ENCODE results near the gene DLG2. TPM values are rescaled to one million over a fixed set of nuclear protein-coding genes. Genes with fewer than 3 reads are reported as not detected.

DLG2 gene
- total RNA-seq, 1 donor from 2014 or later = 14.4 TPM

DNA sequence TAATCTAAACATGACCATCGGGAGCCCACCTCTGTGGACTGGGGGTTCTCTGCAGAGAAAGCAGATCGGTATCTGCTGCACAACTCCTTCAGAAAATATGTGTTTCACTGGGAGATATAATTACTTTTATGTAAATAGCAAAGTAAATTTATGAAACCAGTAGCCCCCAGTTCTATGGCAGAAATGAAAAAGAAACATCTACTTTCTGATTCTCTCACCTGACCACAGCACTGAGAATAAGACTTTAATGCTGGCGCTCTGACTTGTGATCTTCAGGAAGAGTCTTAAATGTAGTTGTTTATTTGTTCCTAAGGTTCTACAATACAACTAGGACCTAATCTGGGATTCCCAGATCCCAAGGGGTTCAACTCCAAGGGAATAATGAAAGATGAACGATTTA is 518.0 kb downstream of the DLG2 start:
- DNase-seq = no peak

DNA sequence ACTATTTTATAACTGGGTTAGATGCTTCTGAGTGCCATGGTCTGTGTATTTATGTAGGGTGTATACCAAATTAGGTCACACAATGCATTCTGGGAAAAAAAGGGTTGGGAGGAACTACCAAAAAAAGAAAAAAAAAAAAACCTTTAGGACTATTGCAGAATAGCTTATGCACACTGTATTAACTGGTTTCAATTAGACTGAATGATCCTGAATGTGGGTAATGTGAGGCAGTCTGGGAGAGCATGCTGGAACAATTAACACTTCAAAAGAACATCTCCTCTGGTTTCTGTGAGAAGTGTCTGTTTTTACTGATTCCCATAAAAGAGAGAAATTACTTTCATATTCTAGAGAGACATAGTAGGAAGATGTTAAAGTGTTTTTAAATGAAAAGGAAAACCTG is 521.3 kb downstream of the DLG2 start:
- DNase-seq = peak; percentile 20

DNA sequence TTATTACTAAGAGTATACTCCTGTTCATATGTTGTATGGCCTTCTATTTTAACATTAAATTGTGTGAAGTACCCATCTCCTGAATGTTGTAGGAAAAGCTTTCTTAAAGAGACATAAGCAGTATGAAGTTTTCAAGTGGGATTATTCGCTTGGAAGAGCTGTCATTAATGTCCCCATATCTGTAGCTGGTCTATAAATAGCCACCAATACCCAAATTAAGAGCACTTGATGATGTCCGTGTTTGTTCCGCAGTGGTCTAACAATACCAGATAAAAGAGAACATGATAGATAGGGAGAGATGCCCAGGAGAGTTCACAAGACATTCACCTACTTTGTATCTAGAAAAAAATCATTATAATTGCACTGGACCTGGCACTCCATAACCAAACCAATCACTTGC is 527.6 kb downstream of the DLG2 start:
- DNase-seq = no peak

DNA sequence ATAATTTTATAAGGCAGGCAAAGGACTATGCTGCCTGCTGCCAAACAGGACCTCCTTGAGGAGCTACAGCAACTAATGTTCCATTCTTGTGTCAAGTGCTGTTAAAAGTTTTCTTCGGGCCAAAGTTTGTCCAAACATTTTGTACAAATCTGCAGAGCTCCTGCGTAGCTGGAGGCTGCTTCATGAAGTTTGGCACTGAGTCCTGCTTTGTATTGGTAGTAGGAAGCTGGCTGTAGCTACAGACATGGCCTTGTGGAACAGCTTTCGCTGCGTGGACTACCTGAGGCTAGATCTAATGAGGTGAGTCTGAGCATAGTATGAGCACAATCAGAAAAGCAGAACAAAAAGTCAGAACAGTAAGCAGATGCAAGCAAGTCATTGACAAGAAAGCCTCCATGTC is 528.1 kb downstream of the DLG2 start:
- peak; percentile 2 for DNase-seq

DNA sequence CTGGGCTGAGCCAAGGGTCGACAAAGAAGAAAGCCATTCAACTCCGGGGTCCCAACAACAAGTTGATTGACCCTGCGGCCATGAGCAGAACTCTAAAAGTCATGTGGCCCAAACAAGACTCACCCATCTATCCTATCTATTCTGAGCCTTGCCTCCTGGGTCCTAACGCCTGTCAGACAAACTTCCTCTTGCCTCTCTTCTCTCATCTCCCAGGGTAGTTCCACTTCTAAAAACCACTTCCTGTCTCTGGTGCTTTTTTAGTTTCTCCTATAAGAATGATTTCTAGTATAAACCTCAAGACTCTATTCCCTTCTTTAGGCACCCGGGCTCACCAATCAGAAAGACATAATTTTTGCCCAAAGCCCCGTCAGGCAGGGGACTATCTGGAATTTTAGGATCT is 530.2 kb downstream of the DLG2 start:
- DNase-seq = no peak

DNA sequence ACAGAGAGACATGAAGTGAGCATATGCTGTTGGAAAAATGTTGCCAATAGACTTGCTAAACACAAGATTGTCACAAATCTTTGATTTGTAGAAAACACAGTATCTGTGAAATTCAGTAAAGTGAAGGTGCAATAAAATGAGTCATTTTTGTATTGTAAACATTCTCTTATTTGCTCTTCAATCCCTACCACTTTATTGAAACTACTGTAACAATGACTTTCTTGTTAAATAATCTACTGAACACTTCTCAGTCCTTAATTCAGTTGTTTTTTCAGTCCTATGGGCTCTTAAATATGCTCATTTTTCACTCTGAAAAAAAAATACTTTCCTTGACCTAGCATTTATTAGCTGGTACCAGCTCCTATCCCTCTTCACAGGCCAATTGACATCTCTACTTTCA is 531.9 kb downstream of the DLG2 start:
- no peak for DNase-seq

DNA sequence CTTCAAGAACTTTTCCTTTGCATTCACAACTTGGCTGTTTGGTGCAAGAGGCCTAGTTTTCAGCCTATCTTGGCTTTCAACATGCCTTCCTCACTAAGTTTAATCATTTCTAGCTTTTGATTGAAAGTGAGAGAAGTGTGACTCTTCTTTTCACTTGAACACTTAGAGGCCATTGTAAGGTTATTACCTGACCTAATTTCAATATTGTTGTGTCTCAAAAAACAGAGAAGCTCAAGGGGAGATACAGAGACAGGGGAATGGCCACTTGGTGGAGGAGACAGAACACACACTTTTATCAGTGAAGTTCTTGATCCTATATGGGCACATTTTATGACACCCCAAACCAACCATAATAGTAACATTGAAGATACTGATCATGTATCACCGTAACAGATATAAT is 532.3 kb downstream of the DLG2 start:
- no peak for DNase-seq

DNA sequence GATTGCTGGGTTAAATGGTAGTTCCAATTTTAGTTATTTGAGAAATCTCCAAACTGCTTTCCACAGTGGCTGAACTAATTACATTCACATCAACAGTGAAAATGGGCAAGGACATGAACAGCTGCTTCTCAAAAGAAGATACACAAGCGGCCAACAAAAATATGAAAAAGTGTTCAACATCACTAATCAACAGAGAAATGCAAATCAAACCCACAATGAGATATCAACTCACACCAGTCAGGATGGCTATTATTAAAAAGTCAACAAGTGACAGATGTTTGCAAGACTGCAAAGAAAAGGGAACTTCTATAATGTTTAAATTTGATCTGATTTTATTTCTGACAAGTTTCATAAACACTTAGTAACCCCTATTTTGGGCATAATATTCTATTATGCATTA is 537.5 kb downstream of the DLG2 start:
- no peak for DNase-seq

DNA sequence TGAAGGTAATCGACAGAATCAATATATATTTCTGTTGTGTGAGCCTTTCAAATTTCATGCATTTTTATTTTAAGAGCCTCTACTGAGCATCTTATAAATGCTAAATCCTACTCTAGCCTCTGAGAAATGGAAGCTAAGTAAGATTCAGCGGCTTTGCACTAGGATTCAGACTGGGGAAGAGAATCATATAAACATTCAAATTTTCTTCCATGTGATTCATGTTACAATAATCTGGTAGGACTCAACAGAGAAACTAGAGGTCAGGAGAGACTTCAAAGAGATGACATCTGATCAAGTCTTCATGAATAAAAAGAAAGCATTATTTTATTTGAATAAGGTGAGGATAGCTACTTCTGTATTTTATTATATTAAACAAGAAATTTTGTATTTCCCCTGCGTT is 538.9 kb downstream of the DLG2 start:
- no peak for DNase-seq

DNA sequence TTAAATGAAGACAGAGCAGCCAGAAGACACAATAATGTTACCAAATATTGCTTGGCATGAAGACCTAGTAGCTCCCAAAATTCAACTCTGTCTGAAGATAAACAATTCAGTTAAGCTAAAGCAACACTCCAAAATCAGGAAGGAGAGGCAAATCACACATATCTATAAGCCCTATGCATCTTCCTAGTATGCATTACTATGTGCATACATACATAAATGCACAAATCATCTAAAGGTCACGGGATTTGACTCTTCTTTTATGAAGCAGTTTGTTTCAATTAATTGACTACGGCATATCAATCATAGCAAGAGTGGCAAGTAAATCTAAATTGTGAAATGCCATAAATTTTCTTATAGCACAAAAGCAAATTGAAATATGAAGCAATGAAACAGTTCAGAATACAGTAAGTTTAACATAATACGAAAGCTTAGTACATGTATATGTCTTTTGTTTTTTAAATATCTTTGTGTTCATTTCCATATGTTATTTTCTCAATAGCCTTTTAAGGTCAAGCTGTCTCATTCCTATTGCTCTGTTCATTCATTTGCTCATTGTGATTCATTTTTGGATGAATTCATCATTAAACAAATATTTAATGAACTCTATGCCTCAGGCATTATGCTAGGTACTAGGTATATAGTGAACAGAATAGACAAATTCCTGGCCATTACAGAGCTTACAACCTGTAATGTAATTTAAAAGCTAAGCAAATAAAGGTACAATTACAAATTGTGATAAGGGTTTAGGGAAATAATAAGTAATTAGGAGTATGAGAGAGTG is 540.5 kb downstream of the DLG2 start:
- no peak for DNase-seq

DNA sequence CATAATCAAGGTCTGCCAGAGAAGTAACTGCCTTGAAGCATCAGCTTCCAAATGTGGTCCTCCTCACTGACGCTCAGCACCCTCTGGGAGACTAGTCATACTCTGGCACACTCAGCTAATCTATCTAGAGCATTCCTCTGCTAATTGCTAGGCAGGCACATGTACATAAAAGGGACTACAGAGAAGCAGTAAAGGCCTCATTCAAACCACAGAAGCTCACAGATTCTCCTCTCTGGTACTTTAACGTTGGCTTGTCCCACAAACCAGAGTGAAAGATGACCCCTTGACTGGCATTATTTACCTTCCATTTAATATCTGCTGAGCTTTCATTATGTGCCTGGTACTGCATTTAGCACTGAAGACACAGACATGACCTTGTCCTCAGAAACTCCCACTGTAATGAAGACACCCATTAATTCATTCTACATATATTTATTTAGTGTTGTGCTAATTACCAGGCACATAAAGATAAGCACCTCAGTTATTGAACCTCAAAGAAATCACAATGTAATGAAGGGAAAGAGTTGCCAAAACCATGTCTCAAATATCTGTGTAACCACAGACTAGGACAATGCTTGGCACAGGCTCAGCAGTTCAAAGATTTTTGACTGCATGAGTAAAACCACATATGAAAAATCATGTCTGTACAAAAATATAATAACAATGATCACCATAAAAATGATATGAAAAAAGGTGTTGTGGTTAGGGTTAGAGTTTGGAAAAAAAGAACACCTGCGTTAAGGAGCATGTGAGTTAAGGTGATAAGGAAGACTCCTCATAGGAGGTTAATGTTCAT is 550.4 kb downstream of the DLG2 start:
- peak; percentile 9 for DNase-seq

DNA sequence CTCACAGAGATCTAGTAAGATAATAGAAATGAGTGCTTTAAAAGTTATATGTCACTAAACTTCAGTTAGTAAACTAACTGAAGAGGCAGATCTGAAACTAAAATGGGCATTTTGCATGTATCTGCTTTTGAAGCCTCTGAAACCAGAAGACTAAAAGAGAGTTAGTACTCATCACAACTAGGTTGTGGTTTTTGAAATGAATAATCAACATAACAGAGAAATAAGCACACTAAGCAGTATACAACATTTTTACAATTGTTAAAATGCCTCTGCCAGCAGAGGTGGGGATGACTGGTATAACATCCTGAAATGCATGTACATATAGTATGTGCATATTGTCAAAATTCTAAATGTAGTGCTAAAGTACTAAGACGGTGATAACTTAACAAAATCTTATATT is 564.5 kb downstream of the DLG2 start:
- no peak for DNase-seq

DNA sequence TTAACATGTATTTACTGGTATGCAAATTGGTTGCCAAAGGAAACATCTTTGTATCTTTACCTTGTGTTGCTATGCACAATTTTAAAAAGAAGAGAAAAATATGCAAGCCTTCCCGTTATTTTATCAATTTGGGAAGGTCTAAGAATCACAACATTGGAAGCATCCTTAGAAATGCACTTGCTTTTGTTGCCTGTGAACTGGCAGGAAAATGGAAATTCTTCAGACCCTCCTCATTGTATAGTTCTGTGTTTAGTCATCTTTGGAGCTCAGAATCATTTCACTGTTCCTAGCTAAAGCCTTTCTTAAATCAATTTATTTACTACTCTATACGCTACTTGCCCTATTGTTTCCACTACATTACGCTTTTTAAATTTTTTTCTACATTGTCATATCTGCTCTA is 574.5 kb downstream of the DLG2 start:
- DNase-seq = no peak

DNA sequence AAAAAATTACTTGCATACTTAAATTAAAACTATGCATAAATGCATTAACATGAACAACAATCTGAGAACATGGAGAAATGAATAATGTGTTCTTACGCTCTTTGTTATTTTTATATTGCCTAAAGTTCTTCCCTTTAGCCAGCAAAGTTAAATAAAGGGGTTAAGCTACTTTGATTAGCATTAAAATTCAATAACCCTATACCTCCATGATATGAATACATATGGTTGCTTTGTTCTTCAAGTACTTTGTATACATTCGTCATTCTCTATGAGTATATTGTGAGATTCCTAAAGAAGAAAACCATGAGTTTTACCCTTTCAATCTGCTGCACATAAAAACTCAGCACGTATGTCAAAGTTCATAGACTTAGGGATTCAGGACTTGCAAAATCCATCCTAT is 578.3 kb downstream of the DLG2 start:
- DNase-seq = no peak

DNA sequence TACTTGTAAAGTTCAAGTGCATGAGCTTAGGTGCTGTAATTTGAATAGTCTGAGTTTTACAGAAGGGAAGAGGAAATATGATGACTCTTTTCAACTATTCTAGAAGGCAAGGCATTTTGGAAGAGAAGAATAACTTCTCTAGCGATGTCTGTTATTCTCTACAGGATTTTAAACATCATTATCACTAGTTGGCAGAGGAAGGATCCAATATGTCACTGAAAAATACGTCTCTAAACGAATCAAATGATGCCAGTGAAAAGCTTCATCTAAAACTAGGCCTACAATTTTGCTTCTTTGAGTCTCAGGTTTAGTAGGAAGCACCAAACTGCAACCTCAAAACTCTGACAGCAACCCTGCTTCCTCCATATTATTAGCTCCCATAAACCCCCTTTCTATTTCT is 581.4 kb downstream of the DLG2 start:
- DNase-seq = no peak

DNA sequence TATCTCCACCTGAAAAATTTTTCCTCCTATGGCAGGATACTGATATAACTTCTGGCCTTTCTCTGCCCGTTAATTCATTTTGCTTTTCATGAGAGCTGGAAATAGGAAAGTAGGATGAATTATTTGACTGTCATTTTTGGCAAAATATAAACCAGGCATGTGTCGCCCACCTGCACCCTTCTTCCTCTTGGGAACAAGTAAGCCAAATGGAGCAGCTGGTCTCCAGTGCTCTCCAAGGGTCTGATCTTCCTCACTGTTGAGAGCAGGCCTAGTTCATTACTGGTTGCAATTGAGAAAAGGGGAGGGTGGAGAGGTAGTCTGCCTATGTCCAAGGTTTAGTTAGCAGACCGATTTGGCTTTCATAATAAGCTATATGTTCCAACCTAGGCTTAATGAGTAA is 582.2 kb downstream of the DLG2 start:
- DNase-seq = peak; percentile 12

DNA sequence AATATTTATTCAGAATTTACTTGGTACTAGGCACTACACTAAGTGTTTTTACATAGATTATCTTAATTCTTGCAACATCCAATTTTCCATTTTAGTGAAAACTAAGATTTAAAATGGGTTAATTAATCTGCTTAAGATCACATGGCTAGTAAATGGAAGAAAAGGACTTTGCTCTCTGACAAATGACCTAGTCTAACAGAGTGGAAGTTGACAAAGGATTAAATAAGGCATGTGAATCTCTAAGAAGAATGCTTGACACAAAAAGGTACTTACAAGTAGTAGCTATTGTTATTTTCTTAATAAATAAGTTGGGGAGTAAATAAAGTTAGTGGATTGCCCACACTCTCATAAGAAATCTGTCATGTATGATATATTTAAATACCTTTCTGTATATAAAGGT is 584.8 kb downstream of the DLG2 start:
- DNase-seq = no peak

DNA sequence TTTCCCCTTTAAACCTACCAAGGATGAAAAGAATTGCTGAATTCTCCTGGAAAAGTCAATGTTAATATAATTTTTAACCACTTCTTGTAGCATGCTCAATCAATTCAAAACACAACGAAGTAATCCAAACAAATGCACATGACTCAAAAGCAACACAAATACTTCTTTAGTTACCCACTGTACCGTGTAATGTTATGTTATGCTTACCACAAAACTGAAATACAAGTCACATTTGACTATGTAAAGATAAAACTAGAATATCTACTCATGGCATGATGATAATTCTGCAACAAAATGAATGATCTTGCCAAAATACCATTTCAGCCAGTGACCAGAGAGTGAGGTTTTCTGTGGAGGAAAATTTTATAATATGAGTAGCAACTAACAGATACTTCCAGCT is 587.0 kb downstream of the DLG2 start:
- DNase-seq = no peak

DNA sequence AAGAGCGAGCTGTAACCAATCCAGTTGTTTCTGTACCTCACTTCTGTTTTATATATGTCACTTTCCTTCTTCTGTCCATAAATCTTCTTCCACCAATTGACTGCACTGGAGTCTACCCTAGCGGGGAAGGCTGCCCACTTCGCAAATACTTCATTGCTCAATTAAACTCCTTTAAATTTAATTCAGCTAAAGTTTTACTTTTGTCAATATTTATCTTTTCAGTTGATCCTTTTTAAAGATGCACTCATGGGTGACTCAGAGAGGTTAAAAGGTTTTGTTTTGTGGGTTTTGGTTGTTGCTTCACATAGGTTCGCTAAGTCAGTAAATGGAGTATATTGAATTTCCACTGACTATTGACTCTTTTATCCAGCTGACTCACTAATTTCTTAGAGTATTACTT is 597.2 kb downstream of the DLG2 start:
- no peak for DNase-seq

DNA sequence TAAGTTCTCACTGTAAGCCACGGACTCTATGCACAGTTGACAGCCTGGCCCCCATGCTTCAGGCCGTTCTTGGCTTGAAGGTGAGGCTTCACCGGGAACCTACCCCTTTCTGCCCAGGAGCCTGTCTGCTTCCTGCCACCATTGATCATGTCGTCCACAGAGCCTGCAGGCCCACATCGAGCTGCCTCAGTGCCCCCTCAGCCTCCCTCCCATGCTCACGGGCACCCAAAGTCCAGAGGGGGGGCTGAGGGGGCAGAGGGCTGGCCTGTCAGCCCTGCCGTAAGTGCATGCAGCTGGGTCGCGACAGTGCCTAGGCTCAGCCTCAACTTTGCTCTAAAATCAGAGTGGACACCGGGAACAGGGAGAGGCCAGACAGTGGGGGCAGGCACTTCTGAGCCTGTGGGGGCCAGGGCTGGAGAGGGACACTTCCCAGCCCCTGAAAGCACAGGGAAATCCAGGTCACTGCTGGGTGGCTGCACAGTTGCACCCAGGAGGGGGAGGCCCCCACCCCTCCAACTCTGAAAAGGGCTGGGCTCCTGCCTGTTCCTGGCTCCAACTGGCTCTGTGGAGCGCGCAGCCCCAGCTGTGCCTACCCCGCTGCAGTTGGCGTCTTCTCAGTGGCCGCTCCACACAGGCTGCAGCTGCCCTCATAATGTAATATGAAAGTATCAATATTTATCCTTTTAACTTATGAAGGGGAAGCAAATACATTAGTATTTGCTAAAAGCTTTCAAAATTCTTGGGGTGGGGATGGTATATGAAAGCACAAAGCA is 598.6 kb downstream of the DLG2 start:
- DNase-seq = no peak

DNA sequence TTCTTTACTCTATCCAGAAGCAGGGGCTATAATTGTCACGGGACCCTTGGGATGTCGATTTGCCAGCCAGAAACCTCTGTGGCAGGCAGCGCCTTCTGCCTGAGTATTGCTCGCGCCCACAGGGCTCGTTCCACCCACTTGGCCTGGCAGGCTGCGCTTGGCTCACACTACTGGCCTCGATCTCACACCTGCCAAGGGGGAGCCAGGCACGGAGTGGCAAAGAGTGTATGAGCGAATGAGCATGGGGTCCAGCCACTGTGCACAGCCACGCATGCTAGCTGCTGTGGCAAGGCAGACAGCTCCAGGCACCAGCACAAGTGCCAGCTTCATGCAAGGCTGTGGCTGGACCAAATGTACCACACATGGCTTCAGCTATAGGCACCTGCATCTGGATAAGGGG is 599.8 kb downstream of the DLG2 start:
- no peak for DNase-seq

DNA sequence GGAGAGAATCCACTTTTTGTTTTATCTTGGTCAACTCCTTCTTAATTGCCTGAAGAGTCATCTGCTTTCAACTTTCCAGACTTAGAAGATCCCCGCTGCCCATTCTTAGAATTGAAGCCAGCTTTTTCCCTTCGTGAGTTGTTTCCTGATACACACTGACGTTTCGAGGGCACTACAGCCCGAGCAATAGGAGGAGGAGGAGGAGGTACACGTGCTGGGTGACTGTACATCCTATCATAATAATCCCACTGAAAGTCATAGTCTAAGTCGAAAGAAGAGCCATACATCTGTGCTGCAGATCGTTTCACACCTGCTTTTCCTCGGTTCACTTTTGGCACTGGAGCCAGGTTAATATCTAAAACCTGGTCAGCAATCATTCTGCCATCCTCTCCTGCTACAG is 606.1 kb downstream of the DLG2 start:
- no peak for DNase-seq

DNA sequence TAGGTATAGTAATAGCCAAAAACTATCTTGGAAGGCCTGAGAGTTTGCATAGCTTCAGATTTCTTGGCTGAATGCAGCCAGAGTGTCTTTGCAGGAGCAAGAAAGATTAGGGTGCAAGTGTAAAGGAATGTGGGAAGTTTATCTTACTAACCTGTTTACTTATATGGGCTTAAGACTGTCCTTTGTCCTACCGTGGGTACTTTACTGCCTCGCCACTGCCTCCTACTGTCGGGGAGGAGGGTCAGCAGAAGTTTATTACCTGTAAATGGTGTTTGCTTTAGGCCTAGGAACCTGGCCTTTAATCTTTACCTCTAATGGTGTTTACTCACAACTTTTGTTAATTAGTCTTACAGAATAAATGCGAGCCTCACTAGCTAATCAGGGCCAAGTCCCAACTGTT is 633.8 kb downstream of the DLG2 start:
- no peak for DNase-seq

Measured in tongue (tissue), 2 donors.